IMR-90 (cell line): ENCODE measurements around the gene DMD. TPM values are rescaled to one million over a fixed set of nuclear protein-coding genes. Genes with fewer than 3 reads are reported as not detected.

Experiments
- ATAC-seq: fragments of 200-7000 bp; cut with Tn5 transposase; 2 replicates; pipeline ENCODE4 v1.9.1; 2020; ENCODE audit warnings: low read depth, mild to moderate bottlenecking, moderate library complexity
- BruUV-seq: library from RNA; stranded (reverse); fragments of 400-500 nt; replicated peaks from 2 replicates; lab custom pipeline; 2021; lab: Mats Ljungman, UMichigan
- CTCF ChIA-PET: fragments of 300-600 bp; formaldehyde crosslinking; extraction: SDS; loops from one replicate; lab custom pipeline; 2021; ENCODE audit warnings: antibody characterized with exemption; lab: Yijun Ruan, JAX
- POLR2A ChIA-PET: fragments of 300-600 bp; sonication (Branson Sonifier 250); formaldehyde crosslinking; loops from one replicate; lab custom pipeline; 2022; ENCODE audit warnings: antibody characterized with exemption; ENCODE audit not compliant: unreplicated experiment; lab: Charles Lee
- DNase-seq: peaks from one replicate; pipeline ENCODE4 v3.0.0; 2013
- H2AFZ ChIP-seq: replicated peaks from 2 replicates; pipeline ENCODE3; 2013; ENCODE audit warnings: low read length, mild to moderate bottlenecking; ENCODE audit not compliant: poor library complexity
- H2AK5ac ChIP-seq: 2 replicates; pipeline ENCODE4 v1.6.1; 2013; ENCODE audit warnings: low read depth, low read length, inconsistent platforms
- H2AK9ac ChIP-seq: replicated peaks from 2 replicates; pipeline ENCODE3; 2013; ENCODE audit warnings: mild to moderate bottlenecking, low read depth, low read length, moderate library complexity; ENCODE audit not compliant: poor library complexity
- H2BK120ac ChIP-seq: 2 replicates; pipeline ENCODE4 v1.6.1; 2013; ENCODE audit warnings: low read depth, low read length, inconsistent platforms
- H2BK15ac ChIP-seq: 3 replicates; pipeline ENCODE4 v1.6.1; 2013; ENCODE audit warnings: low read depth, low read length, inconsistent platforms
- H2BK20ac ChIP-seq: 2 replicates; pipeline ENCODE4 v1.6.1; 2013; ENCODE audit warnings: low read depth, mild to moderate bottlenecking, inconsistent platforms, low read length, moderate library complexity
- H2BK5ac ChIP-seq: 2 replicates; pipeline ENCODE4 v1.6.1; 2013; ENCODE audit warnings: mild to moderate bottlenecking, low read depth, low read length, inconsistent platforms; ENCODE audit not compliant: poor library complexity, severe bottlenecking
- H3K14ac ChIP-seq: replicated peaks from 2 replicates; pipeline ENCODE4 v1.6.1; 2013; ENCODE audit warnings: low read depth, low read length, inconsistent platforms
- H3K18ac ChIP-seq: 2 replicates; pipeline ENCODE4 v1.6.1; 2013; ENCODE audit warnings: low read depth, low read length, control low read depth
- H3K23ac ChIP-seq: 2 replicates; pipeline ENCODE4 v1.6.1; 2013; ENCODE audit warnings: low read depth, low read length, inconsistent platforms
- H3K27ac ChIP-seq: 2 replicates; pipeline ENCODE4 v1.5.1; 2013; ENCODE audit warnings: mild to moderate bottlenecking, control low read depth, low read length; ENCODE audit not compliant: insufficient read depth
- H3K27me3 ChIP-seq: 2 replicates; pipeline ENCODE4 v1.6.1; 2013; ENCODE audit warnings: low read length; ENCODE audit not compliant: control insufficient read depth, insufficient read depth
- H3K36me3 ChIP-seq: 2 replicates; pipeline ENCODE4 v1.6.1; 2013; ENCODE audit warnings: low read length, mixed read lengths; ENCODE audit not compliant: control insufficient read depth, insufficient read depth
- H3K4ac ChIP-seq: 2 replicates; pipeline ENCODE4 v1.6.1; 2013; ENCODE audit warnings: low read depth, low read length, inconsistent platforms
- H3K4me1 ChIP-seq: 2 replicates; pipeline ENCODE4 v1.6.1; 2013; ENCODE audit warnings: low read length, mixed read lengths; ENCODE audit not compliant: control insufficient read depth, insufficient read depth
- H3K4me2 ChIP-seq: 2 replicates; pipeline ENCODE4 v1.6.1; 2013; ENCODE audit warnings: low read depth, mild to moderate bottlenecking, control low read depth, low read length, moderate library complexity
- H3K4me3 ChIP-seq: 2 replicates; pipeline ENCODE4 v1.5.1; 2013; ENCODE audit warnings: low read depth, mild to moderate bottlenecking, control low read depth, low read length, moderate library complexity; ENCODE audit not compliant: insufficient read depth
- H3K56ac ChIP-seq: 2 replicates; pipeline ENCODE4 v1.6.1; 2013; ENCODE audit warnings: low read length, inconsistent platforms; ENCODE audit not compliant: insufficient read depth; ENCODE audit errors: extremely low read depth
- H3K79me1 ChIP-seq, 2 experiments: 2 replicates each; pipeline ENCODE4 v1.6.1; 2013; ENCODE audit warnings: low read length in 2 of 2, inconsistent platforms in 1 of 2, low read depth in 1 of 2
- H3K9ac ChIP-seq: 2 replicates; pipeline ENCODE4 v1.6.1; 2013; ENCODE audit warnings: low read depth, low read length, control low read depth
- H3K9me1 ChIP-seq: 2 replicates; pipeline ENCODE4 v1.6.1; 2013; ENCODE audit warnings: low read length, inconsistent platforms; ENCODE audit not compliant: insufficient read depth
- H3K9me3 ChIP-seq: 2 replicates; pipeline ENCODE4 v1.6.1; 2013; ENCODE audit warnings: low read length; ENCODE audit not compliant: control insufficient read depth, insufficient read depth
- H4K20me1 ChIP-seq: 2 replicates; pipeline ENCODE4 v1.6.1; 2013; ENCODE audit warnings: low read length, inconsistent platforms; ENCODE audit not compliant: insufficient read depth
- H4K5ac ChIP-seq: 2 replicates; pipeline ENCODE4 v1.6.1; 2013; ENCODE audit warnings: mild to moderate bottlenecking, low read depth, low read length, control low read depth
- H4K8ac ChIP-seq, 2 experiments: 2 replicates each; pipeline ENCODE4 v1.6.1; 2013; ENCODE audit warnings: low read depth in 2 of 2, low read length in 2 of 2, control low read depth in 1 of 2, inconsistent platforms in 1 of 2
- H4K91ac ChIP-seq: 2 replicates; pipeline ENCODE4 v1.6.1; 2013; ENCODE audit warnings: low read depth, low read length, inconsistent platforms; ENCODE audit not compliant: insufficient read depth
- CEBPB ChIP-seq: IDR thresholded peaks from 2 replicates; pipeline ENCODE4 v1.6.1; 2012; ENCODE audit warnings: low read depth, low read length, improper control_type of control experiment
- ELK1 ChIP-seq: fragments of 150-350 bp; IDR thresholded peaks from 2 replicates; pipeline ENCODE4 v1.6.1; 2016; ENCODE audit warnings: low read depth, mild to moderate bottlenecking, low read length, moderate library complexity, borderline replicate concordance
- WGBS, 2 experiments: methylation state at CpG; one replicate each; pipeline versions ENCODE4 v1.1.5 to v1.1.7; 2013; ENCODE audit warnings: missing lambda C conversion rate in 2 of 2; ENCODE audit not compliant: insufficient read length in 1 of 2; ENCODE audit errors: extremely low coverage in 2 of 2; 5-methylcytosine and 5-hydroxymethylcytosine counted together
- dilution Hi-C: fragments of 300-500 bp; cut with HindIII; formaldehyde crosslinking; loops from one replicate; pipeline ENCODE4 v1.14.3; 2018; ENCODE audit warnings: low sequenced_read_pairs; ENCODE audit not compliant: unreplicated experiment
- in situ Hi-C: fragments of 300-500 bp; cut with MboI; formaldehyde crosslinking; loops from 3 replicates; pipeline ENCODE4 v1.14.3; 2019; ENCODE audit warnings: low sequenced_read_pairs, inconsistent platforms, mixed read lengths
- intact Hi-C: fragments of 100-400 bp; cut with micrococcal nuclease; formaldehyde crosslinking; loops from 2 replicates; pipeline ENCODE4 v1.10.0; 2022
- polyA plus RNA-seq, 3 experiments: library from polyadenylated mRNA; depleted of rRNA; stranded (reverse); fragments of >200 nt; gene quantifications; 2 replicates each; pipeline ENCODE4 v1.2.3, GENCODE V29; 2012; ENCODE audit warnings: low replicate concordance in 1 of 3
- total RNA-seq: library from RNA; depleted of rRNA; stranded (reverse); fragments of >200 nt; gene quantifications from 2 replicates; pipeline ENCODE4 v1.2.3, GENCODE V29; 2012

DMD gene
- total and polyA plus RNA-seq, 2 of the 4 experiments (the other 2 are of a cell fraction) = 6.6 to 11.8 TPM

GRCh38 chrX:31459361-31459760 lies 1752.0 kb downstream of the DMD start:
- no TSS peak for BruUV-seq
- Histone ChIP-seq H3K4ac (no peak overlapping the region), H3K4me1 (no peaks in the 10 kb centered on the region), H2BK15ac (no peak overlapping the region; the same call in 2 of the 3 replicates), H3K27ac (no peak overlapping the region), H2AK5ac (no peak overlapping the region), H2AFZ (no peak overlapping the region), H3K14ac (no peak overlapping the region), H3K9me1 (no peaks in the 10 kb centered on the region), H3K23ac (no peak overlapping the region), H4K5ac (no peak overlapping the region), H3K4me2 (no peak overlapping the region), H4K20me1 (no peaks in the 10 kb centered on the region), H2AK9ac (no peak overlapping the region), H4K91ac (no peak overlapping the region), H2BK5ac (no peak overlapping the region), H3K18ac (no peak overlapping the region), H3K27me3 (no peaks in the 10 kb centered on the region), H3K56ac (no peak overlapping the region), H2BK20ac (no peak overlapping the region), H2BK120ac (no peak overlapping the region; the same call in 1 of the 2 replicates), H3K9me3 (no peaks in the 10 kb centered on the region), H3K9ac (no peak overlapping the region), H3K79me1 (no peaks in the 10 kb centered on the region), H3K36me3 (no peaks in the 10 kb centered on the region), H3K4me3 (no peak overlapping the region), H4K8ac (no peak overlapping the region)
- DNase-seq (peak; percentile 35), ATAC-seq (no peak)
- POLR2A ChIA-PET = no interaction called here
- intact Hi-C loops (no loop called here), dilution Hi-C loops (no loop called here), in situ Hi-C loops (no loop called here)
- no CpG with 5 or more reads among the region's 5 CpGs for WGBS, 2 experiments
- CTCF ChIA-PET = no interaction called here
- TF ChIP-seq ELK1 (no peak), CEBPB (0 out of 2 replicates have a peak, but pooled peaks have one; percentile 9)
